HG03039 (cell line): ENCODE results near the gene MRPL47.

ENCODE experiments used
- ATAC-seq: cut with Tn5 transposase; IDR thresholded peaks from one replicate; pipeline ENCODE4 v1.9.1; 2021; ENCODE audit warnings: mild to moderate bottlenecking, moderate library complexity; ENCODE audit not compliant: unreplicated experiment

The MRPL47 gene

DNA sequence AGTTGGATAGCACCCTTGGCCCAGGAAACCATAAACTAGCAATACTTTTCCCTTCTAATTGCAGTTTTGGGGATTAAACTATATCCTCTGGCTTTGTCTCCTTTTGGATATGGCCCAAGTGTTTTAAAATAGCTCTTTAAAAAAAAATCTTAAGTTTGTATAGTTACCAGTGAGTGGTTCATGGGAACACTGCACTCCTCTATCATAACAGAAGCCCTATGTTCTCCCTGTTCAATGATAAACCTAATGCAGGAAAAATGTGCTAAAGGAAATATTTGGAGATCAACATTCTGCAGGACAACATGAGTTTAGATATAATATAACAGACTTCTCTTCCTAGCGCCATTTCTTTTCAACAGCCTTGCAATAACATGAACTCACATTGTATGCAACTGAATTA lies 13.1 kb downstream of the MRPL47 start:
- no peak for ATAC-seq

- ATAC-seq: no peak
These were observed 13.8 kb downstream of the MRPL47 start for GRCh38 chr3:179590669-179591068.

DNA sequence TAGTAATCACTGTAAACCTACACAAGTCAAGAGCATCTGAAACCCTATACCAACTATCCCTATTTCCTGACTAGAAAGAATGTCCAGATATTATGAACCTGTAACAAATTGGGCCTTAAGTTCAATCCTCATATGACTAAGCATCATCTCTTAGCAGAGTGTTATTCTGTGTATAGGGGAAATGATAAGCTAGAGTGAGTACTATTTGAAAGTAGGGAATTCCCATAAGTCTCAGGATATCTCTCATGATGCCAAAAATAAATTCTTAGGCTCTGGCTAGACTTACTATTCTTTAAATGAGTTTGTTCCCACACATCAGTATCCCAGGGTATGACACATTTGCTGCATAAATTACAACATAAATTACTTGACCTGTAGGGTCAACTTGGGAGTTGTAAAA lies 15.3 kb downstream of the MRPL47 start:
- peak; percentile 76 for ATAC-seq

DNA sequence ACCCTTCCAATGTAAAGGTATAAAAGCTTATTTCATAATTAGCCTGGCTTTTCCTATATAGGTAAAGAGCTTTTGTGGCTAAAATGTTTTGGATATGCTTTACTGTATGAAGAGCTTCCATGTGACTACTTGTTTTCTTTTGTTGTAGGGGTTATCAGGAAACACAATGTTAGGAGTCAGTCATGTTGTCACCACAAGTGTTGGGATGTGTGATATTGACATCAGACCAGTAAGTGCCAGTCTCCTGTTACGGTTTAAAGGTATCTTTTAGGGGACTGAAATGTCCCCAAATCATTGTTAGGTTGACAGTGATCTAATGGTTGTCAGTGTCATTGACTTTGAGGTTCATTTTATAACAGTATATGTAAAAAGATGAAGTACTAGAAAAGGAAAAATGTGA lies 23.4 kb downstream of the MRPL47 start:
- ATAC-seq: no peak

DNA sequence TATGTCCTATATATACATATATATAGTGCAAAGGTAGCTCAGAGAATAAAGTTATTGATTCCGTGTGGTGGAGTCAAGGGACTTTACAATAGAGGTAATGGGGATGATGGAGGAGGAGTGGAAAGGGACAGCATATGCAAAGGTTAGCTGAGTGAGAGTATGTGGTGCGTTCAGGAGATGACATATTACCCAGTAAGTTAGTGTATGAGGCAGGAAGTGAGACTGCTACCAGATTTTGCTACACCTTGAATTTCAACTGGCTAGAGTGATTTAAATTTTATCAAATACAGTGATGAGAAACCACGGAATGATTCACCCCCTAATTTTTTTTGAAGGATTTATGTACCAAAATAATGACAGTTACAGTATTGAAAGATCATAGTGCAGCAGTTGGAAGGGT lies 38.9 kb downstream of the MRPL47 start:
- no peak for ATAC-seq

- ATAC-seq: peak; percentile 39
These were observed 41.1 kb downstream of the MRPL47 start for GRCh38 chr3:179563271-179563783.

DNA sequence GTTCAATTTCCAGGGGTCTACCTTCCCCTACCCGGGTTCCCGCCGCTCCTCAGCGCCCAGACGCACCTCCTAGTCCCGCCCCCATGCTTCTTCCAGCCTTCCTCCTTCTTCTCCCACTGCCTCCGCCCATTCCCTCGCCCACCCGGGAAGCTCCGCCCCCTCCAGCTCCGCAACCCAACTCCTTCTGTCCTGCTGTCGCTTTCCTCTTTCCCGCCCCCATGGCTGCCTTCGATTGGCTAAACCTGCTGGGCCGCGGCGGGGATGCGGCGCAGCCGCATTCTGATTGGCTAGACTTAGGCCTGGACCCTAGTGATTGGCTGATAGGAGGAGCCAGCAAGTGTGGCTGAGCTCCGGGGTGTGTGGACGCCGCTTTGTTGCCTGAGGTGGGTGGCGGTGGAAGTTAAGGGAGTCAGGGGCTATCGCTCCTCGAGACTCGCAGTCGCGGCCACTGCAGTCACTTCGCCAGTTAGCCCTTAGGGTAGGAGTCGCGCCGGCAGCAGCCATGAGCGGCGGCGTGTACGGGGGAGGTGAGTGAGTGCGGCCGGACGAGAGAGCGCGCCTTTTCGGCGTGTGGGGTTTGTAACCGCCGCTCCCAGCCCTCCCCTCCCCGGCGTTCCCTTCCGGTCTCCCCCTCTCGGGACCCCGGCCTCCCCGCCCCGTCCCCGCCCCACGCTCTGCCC lies 41.7 kb downstream of the MRPL47 start, which contains the start of gene ACTL6A:
ACTL6A (plus strand) TSS at position 336 of the 680 bp plus-strand sequence; CDS start at position 503, 167 bp downstream.
- ATAC-seq: peak; percentile 97

GRCh38 chr3:179560791-179561190 lies 43.6 kb downstream of the MRPL47 start:
- no peak for ATAC-seq

GRCh38 chr3:179558742-179559364 lies 45.6 kb downstream of the MRPL47 start:
- ATAC-seq: no peak

DNA sequence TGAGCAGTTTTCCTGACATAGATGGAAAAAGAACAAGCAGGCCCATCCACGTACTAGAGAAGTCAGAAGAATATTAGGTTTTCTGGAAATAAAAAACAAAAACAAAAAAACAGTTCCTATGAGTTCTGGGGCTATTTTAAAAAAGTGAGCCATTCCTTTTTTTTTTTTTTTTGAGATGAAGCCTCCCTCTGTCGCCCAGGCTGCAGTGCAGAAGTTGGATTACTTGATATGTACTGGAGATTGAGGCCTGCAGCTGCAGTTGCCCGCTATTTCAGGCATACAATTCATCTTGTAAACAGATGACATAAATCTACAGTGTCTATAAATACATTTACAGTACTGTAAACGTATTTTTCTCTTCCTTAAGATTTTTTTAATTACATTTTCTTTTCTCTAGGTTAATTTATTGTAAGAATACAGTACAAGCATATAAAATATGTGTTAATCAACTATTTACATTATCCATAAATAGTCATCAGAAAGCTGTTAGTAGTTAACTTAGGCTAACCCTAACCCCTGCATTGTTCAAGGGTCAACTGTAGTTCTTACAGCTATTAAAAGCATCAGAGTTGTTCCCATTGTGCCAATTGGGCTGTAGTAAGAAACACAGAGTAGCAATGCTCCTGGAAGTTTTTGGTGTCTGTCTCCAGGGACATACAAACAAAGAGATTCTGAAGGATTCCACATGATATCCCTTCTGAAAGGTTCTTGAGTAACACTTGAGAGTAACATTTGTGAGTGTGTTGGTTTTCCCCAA lies 52.9 kb downstream of the MRPL47 start:
- ATAC-seq: no peak

DNA sequence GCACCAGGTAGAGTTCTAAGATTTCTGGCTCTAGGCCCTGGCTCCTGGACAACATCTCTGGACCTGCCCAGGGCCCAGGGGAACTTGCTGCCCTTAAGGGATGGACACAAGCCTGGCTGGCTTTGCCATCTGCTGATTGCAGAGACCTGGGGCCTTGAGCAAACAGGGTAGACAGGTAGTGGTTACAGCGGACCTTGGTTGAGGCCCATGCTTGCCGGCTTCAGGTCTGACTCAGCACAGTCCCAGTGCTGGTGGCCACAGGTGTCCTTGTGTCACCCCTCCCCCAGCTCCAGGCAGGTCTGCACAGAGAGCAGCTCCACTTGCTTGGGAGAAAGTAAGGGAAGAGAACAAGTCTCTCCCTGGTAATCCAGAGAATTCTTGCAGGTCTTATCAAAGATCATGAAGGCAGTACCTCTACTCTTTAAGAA lies 57.6 kb downstream of the MRPL47 start:
- no peak for ATAC-seq

GRCh38 chr3:179544981-179545645 lies 59.3 kb downstream of the MRPL47 start:
- no peak for ATAC-seq

DNA sequence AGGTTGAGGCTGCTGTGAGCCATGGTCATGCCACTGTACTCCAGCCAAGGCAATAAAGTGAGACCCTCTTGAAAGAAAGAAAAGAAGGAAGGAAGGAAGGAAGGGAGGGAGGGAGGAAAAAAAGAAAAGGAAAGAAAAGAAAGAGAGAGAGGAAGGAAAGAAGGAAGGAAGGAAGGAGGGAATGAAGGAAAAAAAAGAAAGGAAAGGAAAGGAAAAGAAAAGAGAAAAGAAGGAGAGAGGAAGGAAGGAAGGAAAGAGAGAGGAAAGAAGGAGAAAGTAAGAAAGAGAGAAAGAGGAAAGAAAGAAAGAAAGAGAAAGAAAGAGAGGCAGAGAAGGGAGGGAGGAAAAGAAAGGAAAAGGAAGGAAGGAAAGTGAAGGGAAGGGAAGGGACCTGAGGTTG lies 62.1 kb downstream of the MRPL47 start:
- ATAC-seq: no peak

- ATAC-seq: no peak
These were observed 62.8 kb downstream of the MRPL47 start for GRCh38 chr3:179541596-179541995.

DNA sequence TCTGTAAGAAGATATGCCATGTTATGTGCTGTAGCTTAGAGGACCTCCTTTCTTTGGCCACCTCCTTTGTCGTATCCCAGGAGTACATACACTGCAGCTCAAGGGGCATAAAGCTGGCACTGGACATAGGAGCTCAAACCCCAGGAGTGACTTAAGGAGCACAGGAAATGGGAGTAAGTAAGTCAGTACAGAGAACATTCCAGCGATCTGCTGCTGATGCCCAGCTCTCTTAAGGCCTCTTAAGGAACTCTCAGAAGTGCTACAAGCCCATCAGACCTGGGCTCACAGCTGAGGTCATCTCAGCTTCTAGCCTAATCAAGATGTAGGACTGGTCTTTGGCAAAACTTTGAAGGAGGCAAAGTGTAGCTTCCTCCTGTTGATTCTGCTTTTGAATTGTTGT lies 63.3 kb downstream of the MRPL47 start:
- ATAC-seq: no peak
